NCI-H1694 (cell line): ENCODE results near the gene MAPK8.
"Not testable (repeated sequence)": the region's sequence is repeated elsewhere in the genome, so short reads cannot be mapped to it uniquely, and the experiment has no call there.

Experiments
- DNase-seq: peaks from one replicate; lab custom pipeline; 2025; lab: John Stamatoyannopoulos, UW

Gene MAPK8

DNA sequence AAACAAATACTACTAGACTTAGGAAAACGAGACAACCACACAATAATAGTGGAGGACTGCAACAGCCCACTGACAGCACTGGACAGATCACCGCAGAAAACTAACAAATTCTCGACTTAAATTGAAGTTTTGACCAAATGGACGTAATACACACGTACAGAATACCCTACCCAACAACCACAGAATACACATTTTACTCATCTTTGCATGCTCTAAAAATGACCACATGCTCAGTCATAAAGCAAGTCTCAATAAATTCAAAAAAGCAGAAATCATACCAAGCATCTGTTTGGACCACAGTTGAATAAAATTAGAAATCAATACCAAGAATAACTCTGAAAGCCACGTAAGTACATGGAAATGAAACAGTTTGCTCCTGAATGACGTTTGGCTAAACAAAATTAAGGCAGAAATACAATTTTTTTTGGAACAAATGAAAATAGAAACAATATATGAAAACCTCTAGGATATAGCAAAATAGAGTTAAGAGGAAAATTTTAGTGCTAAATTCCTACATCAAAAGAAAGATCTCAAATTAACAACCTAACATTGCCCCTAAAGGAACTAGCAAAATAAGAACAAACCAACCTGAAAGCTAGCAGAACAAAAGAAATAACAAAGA lies 30.6 kb downstream of the MAPK8 start:
- no peak for DNase-seq

DNA sequence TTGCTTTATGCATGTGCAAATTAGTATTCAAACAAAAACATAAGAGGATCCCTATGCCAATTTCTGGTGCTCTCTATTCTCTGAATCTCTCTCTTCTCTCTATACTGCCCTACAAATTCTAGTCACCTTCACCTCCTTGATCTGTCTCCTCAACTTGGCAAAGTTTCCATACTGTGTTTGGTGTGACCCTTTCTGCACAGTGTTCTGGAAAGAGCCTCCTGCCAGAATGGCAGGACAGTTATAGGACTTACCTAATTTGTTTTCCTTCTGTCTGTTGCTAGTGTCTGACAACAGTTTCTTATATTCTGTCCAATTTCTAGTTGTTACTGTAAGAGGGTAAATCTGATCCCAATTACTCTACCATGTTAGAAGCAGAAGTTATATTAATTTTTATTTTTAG lies 34.3 kb downstream of the MAPK8 start:
- no peak for DNase-seq

DNA sequence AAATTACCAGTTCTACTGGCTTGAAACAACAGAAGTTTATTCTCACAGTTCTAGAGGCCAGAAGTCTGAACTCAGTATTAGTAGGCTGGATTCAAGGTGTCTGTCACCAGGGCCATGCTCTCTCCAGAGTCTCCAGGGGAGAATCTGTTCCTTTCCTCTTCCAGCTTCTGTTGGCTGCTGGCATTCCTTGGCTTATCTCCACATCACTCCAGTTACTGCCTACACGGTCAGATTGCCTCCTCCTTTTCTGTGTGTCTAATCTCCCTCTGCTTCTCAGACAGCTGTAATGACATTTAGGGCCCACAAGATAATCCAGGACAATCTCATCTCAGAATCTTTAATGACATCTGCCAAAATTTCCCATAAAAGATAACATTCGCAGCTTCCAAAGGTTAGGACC lies 36.6 kb downstream of the MAPK8 start:
- DNase-seq, result no peak

DNA sequence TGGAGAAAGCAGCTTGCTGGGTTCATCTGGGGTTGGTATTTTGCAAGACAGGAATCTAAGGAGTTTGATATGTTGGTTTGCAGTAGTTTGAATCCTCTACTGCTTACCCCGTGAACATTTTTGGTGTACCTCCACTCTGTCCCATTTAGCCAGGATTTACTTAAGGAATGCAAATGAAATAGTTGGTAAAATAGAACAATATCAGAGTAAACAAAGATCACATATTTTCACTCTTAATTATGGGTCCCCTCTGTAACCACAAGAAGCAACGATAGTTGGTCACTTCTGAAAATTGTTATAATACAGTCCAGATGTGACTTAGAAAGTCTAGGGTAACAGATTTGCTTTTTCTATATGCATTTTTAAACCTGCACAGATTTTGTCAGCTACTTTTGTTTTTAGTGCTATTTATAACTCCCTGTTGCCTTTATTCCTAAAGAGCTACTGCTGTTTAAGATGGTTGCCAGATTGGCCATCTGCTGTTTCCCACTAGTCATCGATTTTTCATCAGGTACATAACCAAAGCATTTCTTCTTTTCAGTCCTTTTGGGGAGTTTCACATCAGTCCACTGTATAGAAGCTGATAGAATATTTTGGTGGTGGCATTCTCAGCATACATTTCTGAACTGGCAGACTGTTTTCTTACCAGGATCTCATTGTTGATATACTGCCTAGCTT lies 37.6 kb downstream of the MAPK8 start:
- no peak for DNase-seq

DNA sequence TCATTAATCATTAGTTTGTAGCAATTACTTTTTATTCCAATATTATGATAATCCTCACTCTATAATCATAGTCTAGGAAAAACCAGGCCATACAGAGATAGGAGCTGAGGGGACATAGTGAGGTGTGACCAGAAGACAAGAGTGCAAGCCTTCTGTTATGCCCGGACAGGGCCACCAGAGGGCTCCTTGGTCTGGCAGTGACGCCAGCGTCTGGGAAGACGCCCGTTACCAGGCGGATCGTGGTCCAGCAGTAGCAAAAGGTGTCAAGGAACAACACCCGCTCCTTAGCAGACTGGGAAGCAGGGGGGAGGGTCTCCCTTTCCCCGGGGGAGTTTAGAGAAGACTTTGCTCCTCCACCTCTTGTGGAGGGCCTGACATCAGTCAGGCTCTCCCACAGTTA lies 39.8 kb downstream of the MAPK8 start:
- not testable (repeated sequence) for DNase-seq

DNA sequence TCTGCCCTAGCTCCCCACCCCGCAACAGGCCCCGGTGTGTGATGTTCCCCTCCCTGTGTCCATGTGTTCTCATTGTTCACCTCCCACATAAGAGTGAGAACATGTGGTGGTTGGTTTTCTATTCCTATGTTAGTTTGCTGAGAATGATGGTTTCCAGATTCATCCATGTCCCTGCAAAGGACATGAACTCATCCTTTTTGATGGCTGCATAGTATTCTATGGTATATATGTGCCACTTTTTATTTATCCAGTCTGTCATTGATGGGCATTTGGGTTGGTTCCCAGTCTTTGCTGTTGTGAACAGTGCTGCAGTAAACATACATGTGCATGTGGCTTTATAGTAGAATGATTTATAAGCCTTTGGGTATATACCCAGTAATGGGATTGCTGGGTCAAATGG lies 41.1 kb downstream of the MAPK8 start:
- DNase-seq, result not testable (repeated sequence)

DNA sequence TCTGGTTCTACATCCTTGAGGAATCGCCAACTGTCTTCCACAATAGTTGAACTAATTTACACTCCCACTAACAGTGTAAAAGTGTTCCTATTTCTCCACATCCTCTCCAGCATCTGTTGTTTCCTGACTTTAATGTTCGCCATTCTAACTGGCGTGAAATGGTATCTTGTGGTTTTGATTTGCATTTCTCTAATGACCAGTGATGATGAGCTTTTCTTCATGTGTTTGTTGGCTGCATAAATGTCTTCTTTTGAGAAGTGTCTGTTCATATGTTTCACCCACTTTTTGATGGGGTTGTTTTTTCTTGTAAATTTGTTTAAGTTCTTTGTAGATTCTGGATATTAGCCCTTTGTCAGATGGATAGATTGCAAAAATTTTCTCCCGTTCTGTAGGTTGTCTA lies 41.5 kb downstream of the MAPK8 start:
- not testable (repeated sequence) for DNase-seq

DNA sequence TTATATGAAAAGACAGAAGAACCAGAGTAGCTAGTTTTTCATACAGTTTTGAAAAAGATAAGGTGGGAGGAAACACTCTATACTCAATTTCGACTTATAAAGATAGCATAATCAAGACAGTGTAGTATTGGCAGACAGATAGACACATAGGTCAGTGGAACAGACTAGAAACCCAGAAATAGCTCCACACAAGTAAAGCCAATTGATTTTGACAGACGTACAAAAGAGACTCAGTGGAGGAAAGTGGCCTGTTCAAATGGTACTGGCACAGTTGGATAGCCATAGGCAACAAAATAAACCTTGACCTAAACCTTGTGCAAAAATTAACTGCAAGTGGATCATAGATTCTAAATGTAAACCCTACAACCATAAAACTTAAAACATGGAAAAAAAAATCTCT lies 46.8 kb downstream of the MAPK8 start:
- DNase-seq, result no peak

DNA sequence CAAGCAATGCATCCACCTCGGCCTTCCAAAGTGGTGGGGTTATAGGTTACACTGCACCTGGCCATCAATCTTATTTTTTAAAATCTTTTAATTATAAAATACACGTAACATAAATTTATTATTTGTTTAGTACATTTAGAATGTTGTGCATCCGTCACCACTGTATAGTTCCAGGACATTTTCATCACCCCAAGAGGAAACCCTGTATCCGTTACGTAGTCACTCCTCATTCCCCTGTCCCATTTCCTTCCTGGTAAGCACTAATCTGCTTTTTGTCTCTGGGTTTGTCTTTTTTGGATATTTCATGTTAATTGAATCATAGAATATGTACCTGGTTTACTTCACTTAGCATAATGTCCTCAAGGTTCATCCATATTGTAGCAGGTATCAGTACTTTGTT lies 51.2 kb downstream of the MAPK8 start:
- no peak for DNase-seq

DNA sequence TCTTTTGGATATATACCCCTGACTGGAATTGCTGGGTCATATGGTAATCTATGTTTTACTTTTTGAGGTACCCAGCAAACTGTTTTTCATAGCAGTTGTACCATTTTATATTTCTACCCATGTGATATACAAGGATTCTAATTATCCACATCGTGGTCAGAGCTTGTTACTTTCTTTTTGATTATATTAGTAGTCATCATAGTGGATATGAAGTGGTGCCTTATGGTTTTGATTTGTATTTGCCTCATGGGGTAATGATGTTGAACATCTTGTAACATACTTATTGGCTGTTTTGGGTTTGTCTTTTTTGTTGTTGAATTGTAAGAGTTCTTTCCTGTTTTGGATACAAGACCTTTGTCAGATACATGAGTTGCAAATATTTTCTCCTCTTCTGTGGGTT lies 51.7 kb downstream of the MAPK8 start:
- DNase-seq, result no peak

DNA sequence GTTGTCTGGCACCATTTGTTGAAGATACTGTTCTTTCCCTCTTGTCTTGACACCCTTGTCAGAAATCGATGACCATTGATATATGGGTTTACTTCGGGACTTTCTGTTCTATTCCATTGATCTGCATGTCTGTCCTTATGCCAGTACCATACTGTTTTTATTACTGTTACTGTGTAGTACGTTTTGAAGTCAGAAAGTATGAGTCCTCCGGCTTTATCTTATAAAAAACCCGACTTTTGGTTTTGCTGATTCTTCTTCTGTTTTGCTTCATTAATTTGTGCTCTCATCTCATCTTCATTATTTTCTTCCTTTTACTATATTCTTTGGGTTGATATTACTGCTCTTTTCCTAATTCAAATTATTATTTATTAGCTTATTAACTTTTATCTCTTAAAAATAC lies 52.4 kb downstream of the MAPK8 start:
- DNase-seq, result no peak

DNA sequence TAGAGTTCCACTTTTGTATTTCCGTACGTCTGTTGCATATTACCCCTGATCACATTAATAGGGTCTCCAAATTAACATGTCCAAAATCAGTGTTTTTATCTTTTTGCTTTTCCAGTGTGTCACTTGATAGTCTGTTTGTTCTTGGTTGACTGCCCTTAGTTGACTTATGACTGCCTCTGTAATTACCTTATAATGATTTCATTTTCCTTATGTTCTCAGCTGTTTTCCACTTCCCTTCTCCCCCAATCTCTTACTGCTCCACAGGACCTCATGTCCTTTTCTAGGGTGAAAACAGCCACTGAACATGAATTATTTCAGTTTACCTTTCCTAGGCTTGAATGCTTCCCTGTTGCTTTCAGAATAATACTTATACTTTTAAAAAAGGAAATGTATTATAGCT lies 54.7 kb downstream of the MAPK8 start:
- DNase-seq, result no peak

DNA sequence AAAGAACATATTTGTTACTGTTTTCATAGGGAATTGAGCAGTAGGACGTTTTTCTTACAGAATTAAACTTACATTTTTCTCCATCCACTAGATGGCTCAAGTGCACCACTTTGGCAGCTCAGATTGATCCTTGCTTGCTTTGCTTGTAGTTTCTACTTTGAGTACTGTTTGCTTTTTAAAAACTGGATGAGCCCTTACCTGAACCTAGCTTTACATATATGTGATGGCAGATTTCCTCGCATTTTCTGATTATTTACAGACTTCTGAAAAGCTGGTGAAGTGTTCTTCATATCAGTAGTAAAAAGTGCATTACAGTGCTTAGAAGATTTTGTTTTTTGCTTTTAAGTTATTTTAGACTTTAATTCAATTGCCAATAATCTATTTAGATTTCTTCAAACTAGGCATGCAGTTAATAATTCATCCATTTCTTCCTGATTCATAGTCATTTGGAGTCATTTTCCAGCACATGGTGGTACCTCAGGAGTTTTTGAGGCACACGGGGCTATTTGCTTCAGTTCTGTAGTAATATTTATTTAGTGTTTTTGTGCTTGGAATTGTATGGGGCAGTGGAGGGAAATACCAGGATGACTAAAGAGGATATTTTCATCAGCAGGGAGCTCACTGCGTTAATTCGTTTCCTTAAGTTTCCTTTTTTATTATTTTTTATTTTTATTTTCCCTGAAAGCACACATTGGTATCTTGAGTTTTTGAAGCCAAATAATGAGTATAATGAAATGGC lies 57.3 kb downstream of the MAPK8 start:
- DNase-seq, result peak; percentile 57

DNA sequence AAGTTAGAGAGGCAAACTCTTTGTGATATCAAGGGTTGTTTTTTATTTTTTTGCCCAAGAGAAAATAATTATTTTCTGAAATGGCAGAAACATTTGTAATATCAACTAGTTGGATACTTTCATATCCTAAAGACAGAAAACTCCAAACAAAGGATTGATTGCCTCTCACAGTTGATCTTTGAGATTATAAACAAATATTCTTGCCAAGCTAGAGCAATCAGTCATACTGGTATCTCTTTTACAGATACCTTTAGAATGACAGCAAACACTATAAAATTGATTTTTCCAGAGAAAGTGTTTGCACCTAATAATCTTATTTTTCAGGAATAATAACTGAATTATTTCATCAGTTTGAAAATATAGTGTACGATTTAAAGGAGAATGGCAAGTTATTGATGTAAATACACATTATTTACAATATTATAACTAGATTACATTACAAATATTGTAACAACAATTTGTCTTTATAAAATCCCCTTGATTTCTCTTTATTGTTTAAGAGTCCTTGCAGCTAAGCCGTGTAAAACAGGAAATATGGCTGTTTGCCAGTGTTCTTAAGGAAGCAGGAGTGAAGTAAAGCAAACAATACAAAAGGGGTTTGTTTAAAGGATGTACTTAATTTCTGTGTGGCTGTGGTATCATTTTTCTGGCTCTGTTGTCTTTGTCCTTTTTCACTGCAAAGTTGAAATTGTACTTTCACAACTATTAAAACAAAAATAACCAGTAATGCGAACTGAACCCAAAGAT lies 58.4 kb downstream of the MAPK8 start:
- DNase-seq, result no peak

DNA sequence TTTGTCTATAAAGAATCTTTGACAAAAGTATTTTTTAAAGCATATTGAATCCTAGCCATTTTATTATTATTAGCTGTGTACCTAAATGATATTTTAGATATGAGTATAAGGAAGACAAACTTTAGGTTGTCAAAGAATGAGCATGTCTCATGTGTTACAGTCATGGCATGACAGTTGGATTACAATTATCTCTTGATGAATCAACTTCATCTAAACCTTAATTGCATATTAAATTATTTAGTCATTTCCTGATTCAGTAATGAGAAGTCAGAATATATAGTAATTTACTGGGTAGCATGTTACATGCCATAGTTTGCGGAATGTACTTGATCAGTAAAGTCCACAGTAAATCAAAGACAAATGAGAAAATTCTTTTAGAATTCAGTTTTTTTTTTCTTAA lies 59.2 kb downstream of the MAPK8 start:
- no peak for DNase-seq

DNA sequence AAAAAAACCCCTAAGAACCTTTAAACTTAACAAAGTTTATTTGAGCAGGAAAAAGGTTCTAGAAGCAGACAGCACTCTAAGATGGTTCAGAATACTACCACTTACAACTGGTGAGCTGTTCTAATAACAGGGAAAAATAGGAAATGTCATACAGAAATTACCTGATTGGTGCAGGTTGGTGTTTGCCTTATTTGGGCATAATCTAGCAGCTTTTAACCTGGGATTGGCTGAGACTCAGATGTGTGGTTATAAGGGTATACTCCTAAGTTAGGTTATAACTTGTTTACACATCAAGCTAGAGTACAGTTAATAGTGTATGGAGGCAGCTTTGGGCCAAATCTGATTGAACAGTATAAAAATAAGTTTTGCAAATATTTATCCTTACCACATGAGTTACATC lies 59.8 kb downstream of the MAPK8 start:
- no peak for DNase-seq

DNA sequence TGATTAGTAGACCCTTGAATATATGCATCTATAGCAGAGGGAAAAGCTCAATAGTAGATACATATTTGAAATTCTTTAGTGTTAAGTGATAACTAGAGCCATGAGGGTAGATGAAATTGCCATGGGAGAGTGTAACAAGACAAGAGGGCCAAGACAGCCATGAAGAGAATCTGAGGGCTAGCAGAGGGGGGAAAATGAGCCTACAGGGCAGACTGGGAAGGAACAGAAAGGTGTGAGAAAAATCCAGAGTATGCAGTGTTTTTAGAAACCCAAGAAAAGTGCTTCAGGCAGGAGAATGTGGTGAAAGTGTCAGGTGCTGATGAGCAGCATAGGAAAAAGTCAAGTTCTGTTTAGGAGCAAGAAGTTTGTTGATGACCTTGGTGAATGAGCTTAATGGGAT lies 63.0 kb downstream of the MAPK8 start:
- no peak for DNase-seq

DNA sequence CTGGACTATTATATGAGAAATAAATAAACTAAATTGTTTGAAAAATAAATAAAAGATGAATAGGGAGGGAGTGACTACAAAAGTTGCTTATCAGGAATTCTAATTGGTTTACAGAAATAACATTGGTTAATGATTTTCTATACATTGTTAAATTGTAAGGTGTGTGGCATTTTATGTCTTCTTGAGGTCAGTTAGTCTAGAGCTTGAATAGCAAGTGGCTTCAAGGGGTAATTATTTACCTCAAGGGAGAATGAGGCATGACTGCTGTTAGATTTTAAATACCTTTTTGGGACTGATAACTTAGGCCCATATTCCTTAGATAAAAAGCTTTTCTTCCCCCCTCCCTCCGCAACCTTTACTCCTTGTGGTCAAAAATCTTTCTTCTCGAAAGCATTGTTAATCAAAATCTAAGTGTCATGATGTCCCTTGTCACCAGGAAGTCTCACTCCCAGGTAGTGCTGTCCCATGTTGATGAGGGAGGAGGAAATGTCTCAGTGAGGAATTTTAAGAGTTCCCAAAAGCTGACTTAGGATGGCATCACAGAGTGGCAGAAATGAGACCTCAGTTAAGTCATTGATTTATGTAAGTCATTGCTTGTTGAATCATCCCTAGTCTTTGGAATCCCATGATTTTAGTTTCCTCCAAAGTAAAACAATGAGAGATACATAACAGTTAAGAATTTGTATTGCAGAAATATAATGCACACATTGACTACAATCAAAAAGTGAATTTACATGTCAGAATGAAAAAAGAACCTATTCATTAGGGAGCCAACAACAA lies 71.5 kb downstream of the MAPK8 start:
- DNase-seq, result no peak

DNA sequence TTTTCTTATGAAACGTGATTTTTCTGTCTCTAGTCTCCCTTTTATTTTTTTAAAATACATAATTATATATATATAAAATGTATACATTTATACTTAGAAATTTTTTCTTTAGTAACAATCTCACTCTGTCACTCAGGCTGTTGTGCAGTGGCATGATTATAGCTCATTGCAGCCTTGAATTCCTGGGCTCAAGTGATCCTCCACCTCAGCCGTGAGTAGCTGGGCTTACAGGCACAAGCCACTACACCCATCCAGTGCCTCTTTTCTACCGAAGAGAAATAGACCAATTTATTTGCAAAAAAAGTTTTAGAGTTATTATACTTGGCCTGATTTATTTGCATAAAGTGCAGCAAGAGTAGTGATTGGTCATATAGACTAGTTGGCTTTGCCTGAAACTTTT lies 72.2 kb downstream of the MAPK8 start:
- no peak for DNase-seq

DNA sequence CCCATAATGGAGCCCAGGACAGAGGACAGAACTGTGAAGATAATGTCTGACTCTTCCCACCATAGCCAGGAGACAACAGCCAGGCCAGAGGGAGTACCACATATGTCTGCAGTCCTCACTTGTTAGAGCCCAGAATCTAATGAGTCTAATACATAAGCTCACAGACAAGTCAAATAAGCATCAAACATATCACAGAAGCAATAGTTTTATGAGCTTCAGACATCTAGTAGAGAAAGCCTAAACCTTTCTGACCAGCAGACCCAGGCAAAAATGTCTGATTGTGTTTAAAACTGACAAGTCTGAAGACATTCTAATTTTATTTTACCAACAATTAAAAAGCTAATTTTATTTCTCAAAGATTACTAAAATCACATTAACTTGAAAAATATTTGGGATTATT lies 75.5 kb downstream of the MAPK8 start:
- no peak for DNase-seq

DNA sequence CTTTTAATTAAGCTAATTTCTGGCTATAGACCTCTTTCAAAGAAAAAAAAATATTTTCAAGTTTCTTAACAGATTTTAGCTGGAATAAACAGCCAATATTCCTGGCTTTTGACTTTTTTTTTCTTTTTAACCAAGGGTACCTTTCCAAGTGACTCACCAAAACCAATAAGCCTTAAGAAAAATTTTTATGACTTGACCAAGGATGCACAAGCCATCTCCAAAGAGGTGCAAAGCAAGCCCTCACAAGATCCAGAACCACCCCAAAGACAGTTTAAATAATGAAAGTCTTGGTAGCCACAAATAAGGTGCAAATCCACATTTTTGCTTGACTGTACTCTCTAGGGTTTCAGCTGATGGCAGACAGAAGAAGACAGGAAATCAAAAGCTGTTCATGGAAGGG lies 76.5 kb downstream of the MAPK8 start:
- DNase-seq, result no peak

DNA sequence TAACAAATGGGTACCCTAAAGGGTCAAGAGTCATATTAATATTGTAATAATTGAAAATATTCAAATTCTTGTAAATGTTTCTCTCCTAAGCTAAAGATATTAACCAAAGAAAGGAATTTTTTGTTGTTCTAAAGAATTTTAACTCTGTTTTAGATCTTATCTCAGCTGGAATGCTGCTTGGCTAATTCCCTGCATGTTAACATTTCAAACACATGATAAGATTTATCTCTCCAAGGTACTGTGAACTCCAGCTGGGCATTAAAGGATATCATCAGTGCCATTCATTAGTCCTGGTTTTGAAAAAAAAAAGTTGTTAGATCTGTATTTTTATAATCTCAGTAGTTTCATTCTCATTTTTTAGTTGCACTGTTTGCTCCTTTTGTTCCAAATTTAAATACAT lies 76.9 kb downstream of the MAPK8 start:
- DNase-seq, result no peak
